ENCODE results near the gene FASTKD1.
"Not testable (repeated sequence)": the region's sequence is repeated elsewhere in the genome, so short reads cannot be mapped to it uniquely, and the experiment has no call there.

The FASTKD1 gene

GRCh38 chr2:169571571-169571970 is 2.1 kb downstream of the FASTKD1 start:
- DNase-seq (ENCODE audit: low read depth), result no peak

- not testable (repeated sequence) for DNase-seq (ENCODE audit: low read depth)
Observed at GRCh38 chr2:169570752-169571151, 2.9 kb downstream of the FASTKD1 start.

GRCh38 chr2:169569948-169570347 is 3.7 kb downstream of the FASTKD1 start:
- DNase-seq (ENCODE audit: low read depth), result no peak

- DNase-seq (ENCODE audit: low read depth), result no peak
Observed at GRCh38 chr2:169565686-169566085, 8.0 kb downstream of the FASTKD1 start.

GRCh38 chr2:169562519-169562918 is 11.1 kb downstream of the FASTKD1 start:
- DNase-seq (ENCODE audit: low read depth), result no peak

GRCh38 chr2:169562084-169562483 is 11.6 kb downstream of the FASTKD1 start:
- DNase-seq (ENCODE audit: low read depth), result not testable (repeated sequence)

- peak; percentile 6 for DNase-seq (ENCODE audit: low read depth)
Observed at GRCh38 chr2:169561364-169561763, 12.3 kb downstream of the FASTKD1 start.

GRCh38 chr2:169546756-169547155 is 26.9 kb downstream of the FASTKD1 start:
- no peak for DNase-seq (ENCODE audit: low read depth)

GRCh38 chr2:169542433-169542832 is 31.2 kb downstream of the FASTKD1 start:
- no peak for DNase-seq (ENCODE audit: low read depth)

GRCh38 chr2:169540146-169540545 is 33.5 kb downstream of the FASTKD1 start:
- DNase-seq (ENCODE audit: low read depth), result no peak

- not testable (repeated sequence) for DNase-seq (ENCODE audit: low read depth)
Observed at GRCh38 chr2:169539460-169539859, 34.2 kb downstream of the FASTKD1 start.

- peak; percentile 74 for DNase-seq (ENCODE audit: low read depth)
Observed at GRCh38 chr2:169528271-169528701, 45.4 kb downstream of the FASTKD1 start.

- DNase-seq (ENCODE audit: low read depth), result peak; percentile 69
Observed at GRCh38 chr2:169526451-169526850, 47.2 kb downstream of the FASTKD1 start.

- DNase-seq (ENCODE audit: low read depth), result no peak
Observed at GRCh38 chr2:169525434-169525833, 48.2 kb downstream of the FASTKD1 start.

GRCh38 chr2:169523681-169524080 is 50.0 kb downstream of the FASTKD1 start:
- no peak for DNase-seq (ENCODE audit: low read depth)

GRCh38 chr2:169520896-169521295 is 52.8 kb downstream of the FASTKD1 start:
- no peak for DNase-seq (ENCODE audit: low read depth)

GRCh38 chr2:169516488-169516995 is 57.1 kb downstream of the FASTKD1 start:
- not testable (repeated sequence) for DNase-seq (ENCODE audit: low read depth)

- not testable (repeated sequence) for DNase-seq (ENCODE audit: low read depth)
Observed at GRCh38 chr2:169514758-169515157, 58.9 kb downstream of the FASTKD1 start.

GRCh38 chr2:169513926-169514325 is 59.7 kb downstream of the FASTKD1 start:
- no peak for DNase-seq (ENCODE audit: low read depth)

GRCh38 chr2:169513094-169513493 is 60.6 kb downstream of the FASTKD1 start:
- no peak for DNase-seq (ENCODE audit: low read depth)

- peak; percentile 30 for DNase-seq (ENCODE audit: low read depth)
Observed at GRCh38 chr2:169512525-169512924, 61.1 kb downstream of the FASTKD1 start.

GRCh38 chr2:169511818-169512217 is 61.8 kb downstream of the FASTKD1 start:
- DNase-seq (ENCODE audit: low read depth), result no peak

- DNase-seq (ENCODE audit: low read depth), result no peak
Observed at GRCh38 chr2:169510496-169510895, 63.2 kb downstream of the FASTKD1 start.

GRCh38 chr2:169509955-169510354 is 63.7 kb downstream of the FASTKD1 start:
- no peak for DNase-seq (ENCODE audit: low read depth)

Data from ELR (cell line).